Measurements from ENCODE around the gene PRC1. TPM values are rescaled to one million over a fixed set of nuclear protein-coding genes. Genes with fewer than 3 reads are reported as not detected.

Gene PRC1
- total and polyA plus RNA-seq, 2 of the 13 experiments (the other 11 are each of a cell fraction or from before 2014, with no cell fraction given), result 137 to 162 TPM

GRCh38 chr15:90950676-90951075 lies 43.7 kb downstream of the PRC1 start:
- intact Hi-C loops (cut with micrococcal nuclease; ENCODE audit: unreplicated experiment), result no loop called here
- ChIA-PET CTCF (ENCODE audit: low intra/inter-chr PET ratio, low total read pairs) (no interaction called here), POLR2A (no interaction called here)
- TF ChIP-seq ZNF629 (CRISPR knock-in tag; conservative IDR thresholded peaks at IDR 0.05), result peak; percentile 78
- TF ChIP-seq NKX3-1 (CRISPR knock-in tag; IDR thresholded peaks at IDR 0.05), result no peak
- TF ChIP-seq NONO (IDR thresholded peaks at IDR 0.05), result no peak
- TF ChIP-seq NONO (CRISPR knock-in tag; conservative IDR thresholded peaks at IDR 0.05), result no peak
- no peak for TF ChIP-seq ZNF329 (CRISPR knock-in tag; IDR thresholded peaks at IDR 0.05; ENCODE audit: low read depth)
- no peak for TF ChIP-seq NAIF1 (CRISPR knock-in tag; IDR thresholded peaks at IDR 0.05; ENCODE audit: borderline replicate concordance)
- no peak for TF ChIP-seq ZBTB34 (CRISPR knock-in tag; IDR thresholded peaks at IDR 0.05)
- no TSS peak for BruUV-seq (replicated peaks)
- Histone ChIP-seq H3K4me2 (ENCODE audit: low read depth, low read length) (no peak overlapping the region), H4K20me1 (ENCODE audit: insufficient read depth, low read length) (no peaks in the 10 kb centered on the region), H3K36me3 (replicated peaks in 1 of 2; ENCODE audit: control insufficient read depth in 1 of 2, insufficient read depth in 2 of 2, low read length in 2 of 2) (peaks cover 20 to 65% of the 10 kb centered on the region in 2 experiments; a peak in 4 of 5 replicates), H3K4me1 (ENCODE audit: insufficient read depth, low read length) (peaks cover 4% of the 10 kb centered on the region), H3K79me2 (ENCODE audit: insufficient read depth, low read length) (peaks cover 5% of the 10 kb centered on the region), H3K27ac (ENCODE audit: extremely low read length, insufficient read depth, low read length) (no peak overlapping the region), H2AFZ (ENCODE audit: low read length) (no peak overlapping the region), H3K4me3 (replicated peaks in 1 of 3; ENCODE audit: insufficient read depth in 1 of 3, low read depth in 2 of 3, low read length in 3 of 3) (no peak overlapping the region), H3K9ac (ENCODE audit: insufficient read depth, low read depth, low read length) (no peak overlapping the region), H3K9me3 (ENCODE audit: low read length) (no peaks in the 10 kb centered on the region), H3K27me3 (ENCODE audit: control insufficient read depth in 1 of 2, insufficient read depth in 2 of 2, low read length in 2 of 2) (no peaks in the 10 kb centered on the region)
- FAIRE-seq, result no peak
- WGBS (ENCODE audit: low lambda C conversion rate), result 100% methylated on average over 5 of the region's 6 CpGs
- DNase-seq (ENCODE audit: low spot score), result no peak
- ATAC-seq, result no peak
- in situ Hi-C loops (cut with HindIII; ENCODE audit: extremely low pct_ligation_motif_present, low pct_unique_long_range_greater_than_20kb), result no loop called here

All from HepG2 (cell line).